HG03060 (cell line): Measurements from ENCODE around the gene GLS2.
"Not testable (repeated sequence)": the region's sequence is repeated elsewhere in the genome, so short reads cannot be mapped to it uniquely, and the experiment has no call there.

Experiments used
- ATAC-seq: cut with Tn5 transposase; IDR thresholded peaks from one replicate; pipeline ENCODE4 v1.9.1; 2021; ENCODE audit warnings: low read depth, moderate number of reproducible peaks; ENCODE audit not compliant: unreplicated experiment

GLS2 gene

GRCh38 chr12:56488041-56488955 is at the start of gene GLS2:
Gene GLS2, minus strand, starts transcription at chr12:56488161. Its CDS starts 43 bp downstream, at chr12:56488118.
- ATAC-seq, result peak; percentile 62

- ATAC-seq, result no peak
Measured at GRCh38 chr12:56537546-56537945, 49.6 kb upstream of the GLS2 start.

- no peak for ATAC-seq
Measured at GRCh38 chr12:56530390-56531055, 42.6 kb upstream of the GLS2 start.

- no peak for ATAC-seq
Measured at GRCh38 chr12:56529656-56530055, 41.7 kb upstream of the GLS2 start.

- no peak for ATAC-seq
Measured at GRCh38 chr12:56528846-56529245, 40.9 kb upstream of the GLS2 start.

GRCh38 chr12:56522411-56523193 is 34.6 kb upstream of the GLS2 start:
- no peak for ATAC-seq

GRCh38 chr12:56521590-56522371 is 33.8 kb upstream of the GLS2 start, which contains the start of gene RBMS2:
Gene RBMS2, plus strand, starts transcription at chr12:56521820. Its CDS starts 204 bp downstream, at chr12:56522024.
- peak; percentile 47 for ATAC-seq

- ATAC-seq, result no peak
Measured at GRCh38 chr12:56521209-56521589, 33.2 kb upstream of the GLS2 start.

- no peak for ATAC-seq
Measured at GRCh38 chr12:56520506-56520905, 32.5 kb upstream of the GLS2 start.

- ATAC-seq, result no peak
Measured at GRCh38 chr12:56520048-56520447, 32.1 kb upstream of the GLS2 start.

GRCh38 chr12:56518570-56518969 is 30.6 kb upstream of the GLS2 start:
- ATAC-seq, result no peak

- ATAC-seq, result no peak
Measured at GRCh38 chr12:56517854-56518253, 29.9 kb upstream of the GLS2 start.

- ATAC-seq, result not testable (repeated sequence)
Measured at GRCh38 chr12:56514014-56514318, 26.0 kb upstream of the GLS2 start.

- no peak for ATAC-seq
Measured at GRCh38 chr12:56510786-56511185, 22.8 kb upstream of the GLS2 start.

GRCh38 chr12:56499879-56500278 is 11.9 kb upstream of the GLS2 start:
- not testable (repeated sequence) for ATAC-seq

GRCh38 chr12:56499452-56499851 is 11.5 kb upstream of the GLS2 start:
- ATAC-seq, result not testable (repeated sequence)

GRCh38 chr12:56498126-56498902 is 10.4 kb upstream of the GLS2 start:
- ATAC-seq, result not testable (repeated sequence)

GRCh38 chr12:56496704-56497103 is 8.7 kb upstream of the GLS2 start:
- not testable (repeated sequence) for ATAC-seq

- ATAC-seq, result not testable (repeated sequence)
Measured at GRCh38 chr12:56494481-56494880, 6.5 kb upstream of the GLS2 start.

- ATAC-seq, result not testable (repeated sequence)
Measured at GRCh38 chr12:56494106-56494415, 6.1 kb upstream of the GLS2 start.
